GM12872 (cell line): ENCODE data around the gene TAC4.
A peak's percentile ranks its signal among the peaks of the same experiment; 100 is the strongest.

Experiments used
- CTCF ChIP-seq: IDR thresholded peaks from 3 replicates; pipeline ENCODE4 v1.5.1; 2011; ENCODE audit warnings: low read depth, mild to moderate bottlenecking, low read length, moderate library complexity; ENCODE audit not compliant: insufficient read depth

Gene TAC4

DNA sequence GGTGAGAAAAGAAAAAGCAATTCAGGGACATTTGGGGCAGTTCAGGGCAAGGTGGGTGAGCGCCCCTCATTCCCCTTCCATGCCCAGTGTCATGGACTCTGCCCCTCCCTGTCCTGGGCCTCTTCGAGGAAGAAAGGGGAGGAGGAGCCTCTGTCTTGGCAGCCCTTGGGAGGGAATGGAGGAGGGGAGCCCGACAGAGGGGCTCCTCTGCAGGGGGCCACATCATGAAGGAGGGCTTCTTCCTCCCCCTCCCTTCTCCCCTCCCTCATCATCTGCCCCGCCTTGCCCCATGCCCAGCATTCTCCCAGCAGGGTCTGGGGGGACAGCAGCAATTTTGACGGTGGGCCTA lies 33.2 kb upstream of the TAC4 start:
- no peak for TF ChIP-seq CTCF

- TF ChIP-seq CTCF = peak; percentile 98
These were observed 32.6 kb upstream of the TAC4 start for GRCh38 chr17:49880291-49881053.

DNA sequence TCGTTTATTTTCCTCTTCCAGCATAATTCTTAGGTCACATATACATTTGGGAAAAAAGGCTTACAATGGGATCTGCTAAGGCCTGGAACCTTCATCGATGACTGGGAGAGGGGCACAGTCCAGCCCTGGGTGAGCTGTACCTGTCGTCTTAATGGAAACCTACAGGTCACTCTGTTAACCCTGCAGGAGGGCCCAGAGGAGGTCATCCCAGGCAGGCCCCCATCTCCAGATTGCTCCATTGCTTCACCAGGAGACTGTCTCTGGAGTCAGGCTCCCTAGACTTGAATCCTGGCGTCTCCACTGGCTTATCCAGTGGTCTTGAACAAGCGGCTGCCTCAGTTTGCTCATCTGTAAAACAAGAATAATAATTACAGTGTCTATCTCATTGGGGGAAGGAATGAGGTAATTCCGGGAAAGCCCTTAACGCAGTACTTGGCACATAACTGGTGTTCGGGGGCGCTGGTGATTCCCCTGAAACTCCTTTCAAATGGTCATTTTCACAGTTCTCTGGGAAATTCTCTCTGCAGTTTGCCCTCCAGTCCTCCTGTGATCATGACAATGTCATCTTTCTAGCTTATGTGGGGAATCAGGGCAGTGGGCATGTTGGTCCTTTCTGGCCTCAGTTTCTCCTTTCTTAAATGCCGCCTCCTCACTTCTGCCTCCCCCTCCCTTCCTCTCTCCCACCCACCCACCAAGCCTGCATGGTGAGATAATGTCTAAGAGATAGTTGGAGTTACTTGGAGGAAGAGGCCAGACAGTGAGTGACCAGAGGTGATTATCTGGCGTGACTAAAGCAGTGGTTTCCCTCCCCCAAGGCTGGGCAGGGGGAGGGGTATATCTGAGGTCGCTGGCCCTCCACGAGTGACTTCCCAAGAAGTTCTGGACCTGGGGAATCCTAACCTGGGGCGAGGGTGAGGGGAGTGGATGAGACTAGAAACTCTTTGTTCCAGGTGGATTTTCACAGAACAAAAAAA lies 31.3 kb upstream of the TAC4 start:
- no peak for TF ChIP-seq CTCF

DNA sequence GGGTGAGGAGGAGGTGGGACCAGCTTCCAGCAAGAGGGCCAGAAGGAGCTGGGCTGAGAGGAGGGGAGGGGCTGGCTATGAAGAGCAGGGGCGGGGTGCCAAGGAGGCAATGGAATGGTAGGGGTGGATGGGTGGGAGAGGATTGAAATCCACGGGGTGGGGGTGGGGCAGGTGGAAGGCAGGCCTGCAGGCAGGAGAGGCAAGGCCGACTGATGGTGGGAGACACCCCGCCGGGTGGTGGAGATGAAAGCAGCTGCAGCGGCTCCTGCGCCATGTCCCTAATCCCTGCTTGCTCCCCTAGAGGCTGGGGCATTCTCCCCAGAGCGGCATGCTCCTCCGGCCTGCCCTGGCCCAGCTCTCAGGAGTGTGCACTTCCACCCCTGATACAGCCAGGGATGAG lies 27.8 kb upstream of the TAC4 start:
- no peak for TF ChIP-seq CTCF

DNA sequence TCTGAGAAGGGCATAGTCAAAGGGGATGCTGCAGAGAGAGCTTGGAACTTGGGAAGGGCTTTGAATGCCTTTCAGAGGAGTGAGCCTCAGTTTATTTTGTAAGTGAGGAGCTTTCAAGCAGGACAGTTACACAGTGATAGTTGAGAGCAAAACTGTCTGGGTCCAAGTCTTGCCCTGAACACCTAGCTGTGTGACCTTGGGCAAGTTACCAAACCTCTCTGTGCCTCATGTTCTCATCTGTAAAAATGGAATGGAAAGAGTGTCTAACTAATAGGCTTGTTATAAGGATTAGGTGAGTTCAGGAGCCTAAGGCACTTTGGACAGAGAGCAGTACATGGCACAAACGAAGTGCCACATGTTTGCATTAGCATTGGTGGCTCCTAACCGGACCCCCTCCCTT lies 27.0 kb upstream of the TAC4 start:
- TF ChIP-seq CTCF = no peak

GRCh38 chr17:49873926-49874325 lies 26.1 kb upstream of the TAC4 start:
- no peak for TF ChIP-seq CTCF

GRCh38 chr17:49873466-49873865 lies 25.6 kb upstream of the TAC4 start:
- no peak for TF ChIP-seq CTCF
